Spleen (tissue), 11 donors: ENCODE results near the gene VAMP3. TPM values are rescaled to one million over a fixed set of nuclear protein-coding genes. Genes with fewer than 3 reads are reported as not detected.
A peak's percentile ranks its signal among the peaks of the same experiment; 100 is the strongest.

Experiments used
- DNase-seq: peaks from one replicate; pipeline ENCODE4 v3.0.0-alpha.2; 2020
- H3K27ac ChIP-seq, 8 donors: fragments of 200-600 bp; sonication (generic) in 7 of 8; 1 replicate in 4 of 8; 2 replicates in 4 of 8; pipeline versions ENCODE4 v1.5.0 to v1.8.0; 2016 to 2021; ENCODE audit warnings: inconsistent platforms in 4 of 8, mild to moderate bottlenecking in 4 of 8, moderate library complexity in 1 of 8
- H3K27me3 ChIP-seq, 7 donors: fragments of 200-600 bp; sonication (generic) in 6 of 7; replicated peaks in 1 of 7; 1 replicate in 4 of 7; 2 replicates in 3 of 7; pipeline versions ENCODE4 v1.5.0 to v1.8.0; 2016 to 2021; ENCODE audit warnings: inconsistent platforms in 3 of 7, mild to moderate bottlenecking in 1 of 7
- H3K36me3 ChIP-seq, 6 donors: fragments of 200-600 bp; sonication (generic) in 5 of 6; 1 replicate in 4 of 6; 2 replicates in 2 of 6; pipeline versions ENCODE4 v1.5.0 to v1.8.0; 2016 to 2021; ENCODE audit warnings: inconsistent platforms in 2 of 6
- H3K4me1 ChIP-seq, 6 donors: fragments of 200-600 bp; sonication (generic) in 5 of 6; 1 replicate in 3 of 6; 2 replicates in 3 of 6; pipeline versions ENCODE4 v1.5.0 to v1.8.0; 2016 to 2021; ENCODE audit warnings: inconsistent platforms in 3 of 6
- H3K4me3 ChIP-seq, 8 donors: fragments of 200-600 bp; sonication (generic) in 7 of 8; 1 replicate in 4 of 8; 2 replicates in 4 of 8; pipeline versions ENCODE4 v1.5.0 to v1.8.0; 2016 to 2021; ENCODE audit warnings: inconsistent platforms in 4 of 8, mild to moderate bottlenecking in 4 of 8, moderate library complexity in 2 of 8
- H3K9me3 ChIP-seq, 8 donors: fragments of 200-600 bp; sonication (generic) in 7 of 8; 1 replicate in 4 of 8; 2 replicates in 4 of 8; pipeline versions ENCODE4 v1.5.0 to v1.8.0; 2016 to 2021; ENCODE audit warnings: inconsistent platforms in 4 of 8
- POLR2A ChIP-seq, 3 donors: fragments of 450-650 bp; IDR thresholded peaks; one replicate each; pipeline ENCODE4 v1.5.1; 2017; ENCODE audit warnings: antibody characterized with exemption in 3 of 3, mild to moderate bottlenecking in 1 of 3
- POLR2AphosphoS5 ChIP-seq, 3 donors: sonication (generic); formaldehyde crosslinking; IDR thresholded peaks; one replicate each; pipeline ENCODE4 v1.5.1; 2017; ENCODE audit warnings: antibody characterized with exemption in 3 of 3
- WGBS, 5 donors: extraction: QIAGEN DNeasy Blood & Tissue Kit in 3 of 5; methylation state at CpG; one replicate each; pipeline versions ENCODE4 v1.1.5 to v1.1.7; 2013 to 2018; 5-methylcytosine and 5-hydroxymethylcytosine counted together
- intact Hi-C: fragments of 100-400 bp; cut with DNase I; formaldehyde crosslinking; loops from one replicate; pipeline ENCODE4 v1.15.0; 2023; ENCODE audit warnings: low total_unique reads
- polyA plus RNA-seq, 3 donors: library from polyadenylated mRNA; stranded (reverse); fragments of 200-250 nt; gene quantifications; one replicate each; pipeline ENCODE4 v1.2.1, GENCODE V29; 2013
- total RNA-seq, 7 donors: library from RNA; depleted of rRNA in 3 of 7; stranded (reverse); fragments of >200 nt in 3 of 7; fragmentation: NEBNext Ultra II Directional in 4 of 7; extraction: Animal tissue kit (Norgen Biotek cat#: 25700) in 4 of 7; gene quantifications; one replicate each; pipeline versions ENCODE4 v1.1.0 to v1.2.1, GENCODE V29; 2016 to 2021
- TF ChIP-seq, protein P1 (sequence below), 11 experiments: fragments of 200-600 bp in 7 of 11; fragments of 450-650 bp in 4 of 11; sonication (generic) in 4 of 11; IDR thresholded peaks in 8 of 11; conservative IDR thresholded peaks in 3 of 11; 1 replicate in 7 of 11; 2 replicates in 4 of 11; pipeline versions ENCODE4 v1.4.0 to v1.8.0; 2016 to 2021; ENCODE audit warnings: antibody characterized with exemption in 11 of 11, inconsistent platforms in 4 of 11, mild to moderate bottlenecking in 1 of 11
- donor health status: healthy with polysubstance abuse.
- donor health status: DM: no; HTN: no; CAD: no; lungs with moderate emphysema.
- donor health status: DM: no; HTN: no; CAD: no.
- donor health status: Bipolar disorder and iron deficiency.
- donor health status: healthy.
- donor health status: DM: no; HTN: no; CAD: no.
- donor health status: DM: yes; HTN: yes; CAD: no.

VAMP3 gene
- total and polyA plus RNA-seq, 10 donors = 29.9 to 181 (median 81.6) TPM

DNA sequence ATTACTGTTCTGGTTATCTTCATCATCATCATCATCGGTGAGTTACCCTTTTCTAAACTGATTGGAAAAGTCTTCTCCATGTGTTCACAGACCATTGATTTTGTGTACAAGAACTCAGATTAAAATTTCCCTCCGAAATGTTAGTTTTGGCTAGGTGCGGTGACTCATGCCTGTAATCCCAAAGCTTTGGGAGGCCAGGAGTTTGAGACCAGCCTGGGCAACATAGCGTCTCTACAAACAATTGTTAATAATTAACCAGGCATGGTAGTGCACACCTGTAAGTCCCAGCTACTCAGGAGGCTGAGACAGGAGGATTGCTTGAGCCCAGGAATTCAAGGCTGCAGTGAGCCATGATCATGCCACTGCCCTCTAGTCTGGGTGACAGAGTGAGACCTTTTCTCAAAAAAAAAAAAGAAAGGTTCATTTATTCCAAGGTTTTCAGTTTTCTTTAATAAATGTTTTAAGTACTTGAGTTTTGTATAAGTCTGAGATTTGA lies 7.1 kb downstream of the VAMP3 start:
- Histone ChIP-seq H3K27ac (no peak overlapping the region), H3K9me3 (no peaks in the 10 kb centered on the region), H3K4me1 (peaks cover 7 to 62% (median 33%) of the 10 kb centered on the region in 6 donors), H3K27me3 (no peaks in the 10 kb centered on the region), H3K4me3 (no peak overlapping the region), H3K36me3 (peaks cover 0 to 82% (median 44%) of the 10 kb centered on the region in 6 donors)
- intact Hi-C loops = no loop called here
- DNase-seq = no peak
- WGBS, 5 donors = 94 to 99% (median 96%) methylated on average over 4 of the region's 4 CpGs
- TF ChIP-seq, protein P1, sequence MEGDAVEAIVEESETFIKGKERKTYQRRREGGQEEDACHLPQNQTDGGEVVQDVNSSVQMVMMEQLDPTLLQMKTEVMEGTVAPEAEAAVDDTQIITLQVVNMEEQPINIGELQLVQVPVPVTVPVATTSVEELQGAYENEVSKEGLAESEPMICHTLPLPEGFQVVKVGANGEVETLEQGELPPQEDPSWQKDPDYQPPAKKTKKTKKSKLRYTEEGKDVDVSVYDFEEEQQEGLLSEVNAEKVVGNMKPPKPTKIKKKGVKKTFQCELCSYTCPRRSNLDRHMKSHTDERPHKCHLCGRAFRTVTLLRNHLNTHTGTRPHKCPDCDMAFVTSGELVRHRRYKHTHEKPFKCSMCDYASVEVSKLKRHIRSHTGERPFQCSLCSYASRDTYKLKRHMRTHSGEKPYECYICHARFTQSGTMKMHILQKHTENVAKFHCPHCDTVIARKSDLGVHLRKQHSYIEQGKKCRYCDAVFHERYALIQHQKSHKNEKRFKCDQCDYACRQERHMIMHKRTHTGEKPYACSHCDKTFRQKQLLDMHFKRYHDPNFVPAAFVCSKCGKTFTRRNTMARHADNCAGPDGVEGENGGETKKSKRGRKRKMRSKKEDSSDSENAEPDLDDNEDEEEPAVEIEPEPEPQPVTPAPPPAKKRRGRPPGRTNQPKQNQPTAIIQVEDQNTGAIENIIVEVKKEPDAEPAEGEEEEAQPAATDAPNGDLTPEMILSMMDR (IDR thresholded peaks at IDR 0.05 in 8 of 11, conservative IDR thresholded peaks at IDR 0.05 in 3 of 11) = no peak
- TF ChIP-seq POLR2AphosphoS5 (IDR thresholded peaks at IDR 0.05) = no peak
- no peak for TF ChIP-seq POLR2A (IDR thresholded peaks at IDR 0.05)

DNA sequence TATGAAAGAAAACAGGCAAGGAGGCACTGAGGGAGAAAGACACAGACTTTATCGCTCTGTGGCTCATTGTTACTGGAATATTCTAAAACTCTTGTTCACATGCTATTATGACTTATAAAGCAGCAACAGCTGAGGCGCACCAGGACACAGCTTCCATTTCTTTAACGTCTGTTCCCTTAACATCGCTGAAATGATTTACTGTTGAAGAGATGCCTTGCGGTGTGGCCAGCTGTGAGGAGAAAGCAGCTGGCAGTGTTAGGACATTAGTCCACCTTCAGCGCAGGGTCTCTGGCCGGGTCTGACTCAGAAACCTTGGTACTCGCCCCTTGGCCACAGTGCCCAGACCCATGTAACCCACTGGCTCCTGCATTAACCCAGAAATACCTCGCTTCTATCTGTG lies 9.9 kb downstream of the VAMP3 start:
- peak overlapping the region in 3 of 8 donors; percentile 44 to 87 (median 85) for H3K27ac ChIP-seq
- WGBS, 5 donors = 84 to 94% (median 91%) methylated on average over 9 of the region's 9 CpGs
- intact Hi-C loops = no loop called here

GRCh38 chr1:7781501-7781900 lies 10.4 kb downstream of the VAMP3 start:
- intact Hi-C loops = no loop called here
- Histone ChIP-seq H3K4me1 (peaks cover 3 to 52% (median 33%) of the 10 kb centered on the region in 6 donors), H3K27ac (peak overlapping the region in 6 of 8 donors; percentile 7 to 87 (median 67)), H3K27me3 (no peaks in the 10 kb centered on the region), H3K9me3 (no peaks in the 10 kb centered on the region), H3K36me3 (peaks cover 0 to 50% (median 40%) of the 10 kb centered on the region in 6 donors), H3K4me3 (peak overlapping the region in 1 of 8 donors; percentile 77)
- no peak for DNase-seq
- 26 to 34% (median 29%) methylated on average over 7 of the region's 7 CpGs for WGBS, 5 donors
- TF ChIP-seq POLR2A (IDR thresholded peaks at IDR 0.05) = no peak

More for the DNA sequence above, 9.9 kb downstream of the VAMP3 start:
- Histone ChIP-seq H3K9me3 (no peaks in the 10 kb centered on the region), H3K36me3 (peaks cover 0 to 55% (median 40%) of the 10 kb centered on the region in 6 donors), H3K4me1 (peaks cover 0 to 53% (median 33%) of the 10 kb centered on the region in 6 donors), H3K27me3 (no peaks in the 10 kb centered on the region), H3K4me3 (no peak overlapping the region)
- no peak for DNase-seq
- TF ChIP-seq, protein P1 (IDR thresholded peaks at IDR 0.05 in 8 of 11, conservative IDR thresholded peaks at IDR 0.05 in 3 of 11) = no peak
- TF ChIP-seq POLR2A (IDR thresholded peaks at IDR 0.05) = no peak
- TF ChIP-seq POLR2AphosphoS5 (IDR thresholded peaks at IDR 0.05) = no peak

DNA sequence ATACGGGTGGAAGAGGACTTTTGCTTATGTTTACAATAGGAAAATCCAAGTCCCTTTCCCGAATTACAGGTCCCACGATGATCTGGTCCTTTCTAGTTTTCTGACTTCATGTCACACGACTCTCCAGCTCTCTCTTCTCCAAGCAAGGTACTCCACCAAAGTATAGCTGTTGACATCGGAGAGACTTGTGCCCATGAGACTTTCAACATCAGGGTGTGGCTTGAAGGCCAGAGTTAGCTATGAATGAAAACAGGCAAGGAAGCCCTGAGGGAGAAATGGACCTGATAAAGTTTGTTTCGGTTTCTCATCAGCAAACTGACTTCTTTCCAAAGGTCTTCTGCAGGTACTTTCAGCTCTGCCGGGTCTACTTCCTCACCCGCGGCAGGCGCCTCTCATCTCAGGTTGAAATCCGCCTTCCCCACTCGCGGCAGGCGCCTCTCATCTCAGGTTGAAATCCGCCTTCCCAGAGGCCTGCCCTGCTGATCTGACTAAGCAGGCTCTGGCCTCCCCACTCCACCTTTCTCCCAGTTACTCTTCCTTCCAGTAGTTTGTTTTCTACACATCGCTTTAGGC lies 10.9 kb downstream of the VAMP3 start:
- peak; percentile 83 for DNase-seq
- Histone ChIP-seq H3K9me3 (no peaks in the 10 kb centered on the region), H3K4me1 (peaks cover 5 to 56% (median 35%) of the 10 kb centered on the region in 6 donors), H3K36me3 (peaks cover 0 to 45% (median 37%) of the 10 kb centered on the region in 6 donors), H3K27me3 (no peaks in the 10 kb centered on the region), H3K27ac (peak overlapping the region in 7 of 8 donors; percentile 7 to 87 (median 62)), H3K4me3 (peak overlapping the region in 1 of 8 donors; percentile 77)
- WGBS, 5 donors = 46 to 76% (median 54%) methylated on average over 16 of the region's 16 CpGs
- intact Hi-C loops = no loop called here
- TF ChIP-seq POLR2AphosphoS5 (IDR thresholded peaks at IDR 0.05) (peak in 1 of 3 donors; percentile 15), POLR2A (IDR thresholded peaks at IDR 0.05) (no peak)

- H3K27me3 ChIP-seq = no peaks in the 10 kb centered on the region
- H3K4me3 ChIP-seq = peak overlapping the region; percentile 30 to 77 (median 54)
- TF ChIP-seq, protein P1 (IDR thresholded peaks at IDR 0.05 in 8 of 11, conservative IDR thresholded peaks at IDR 0.05 in 3 of 11) = no peak
- TF ChIP-seq POLR2AphosphoS5 (IDR thresholded peaks at IDR 0.05) (no peak), POLR2A (IDR thresholded peaks at IDR 0.05) (no peak)
- WGBS, 5 donors = 1 to 5% (median 5%) methylated on average over 17 to 34 of the region's 34 CpGs
- peak; percentile 92 for DNase-seq
- peaks cover 0 to 39% (median 27%) of the 10 kb centered on the region in 6 donors for H3K36me3 ChIP-seq
- intact Hi-C loops = no loop called here
- H3K27ac ChIP-seq = peak overlapping the region in 7 of 8 donors; percentile 72 to 87 (median 84)
- H3K4me1 ChIP-seq = peaks cover 5 to 62% (median 35%) of the 10 kb centered on the region in 6 donors
- H3K9me3 ChIP-seq = no peaks in the 10 kb centered on the region
Measured at GRCh38 chr1:7783178-7783711, 12.1 kb downstream of the VAMP3 start.
